Activated naive CD4-positive, alpha-beta T cell treated with anti-CD3 and anti-CD28 coated beads, Interleukin-2, amount 50 U/mL, for 72 hours (primary cell): Measurements from ENCODE around the gene GAB3. TPM values are rescaled to one million over a fixed set of nuclear protein-coding genes. Genes with fewer than 3 reads are reported as not detected.
A peak's percentile ranks its signal among the peaks of the same experiment; 100 is the strongest.

Experiments
- ATAC-seq, 2 donors: fragments of 150-1000 bp; cut with Tn5 transposase; 2 replicates each; pipeline ENCODE4 v1.10.0; 2021; ENCODE audit warnings: mild to moderate bottlenecking in 2 of 2, moderate library complexity in 2 of 2
- DNase-seq, 2 donors: peaks; one replicate each; pipeline ENCODE4 v3.0.0; 2021 to 2022; ENCODE audit warnings: low spot score in 2 of 2
- H3K27ac Mint-ChIP-seq, 2 donors: one replicate each; pipeline ENCODE4 v1.8.0; 2022; ENCODE audit warnings: mild to moderate bottlenecking in 2 of 2, mixed read lengths in 2 of 2
- H3K36me3 Mint-ChIP-seq, 2 donors: one replicate each; pipeline ENCODE4 v1.8.0; 2022; ENCODE audit warnings: mixed read lengths in 2 of 2
- H3K9me3 Mint-ChIP-seq, 2 donors: one replicate each; pipeline ENCODE4 v1.8.0; 2022; ENCODE audit warnings: mixed read lengths in 2 of 2
- total RNA-seq, 2 donors: library from RNA; stranded (reverse); gene quantifications; one replicate each; pipeline ENCODE4 v1.2.3, GENCODE V29; 2022

Gene GAB3, protein sequence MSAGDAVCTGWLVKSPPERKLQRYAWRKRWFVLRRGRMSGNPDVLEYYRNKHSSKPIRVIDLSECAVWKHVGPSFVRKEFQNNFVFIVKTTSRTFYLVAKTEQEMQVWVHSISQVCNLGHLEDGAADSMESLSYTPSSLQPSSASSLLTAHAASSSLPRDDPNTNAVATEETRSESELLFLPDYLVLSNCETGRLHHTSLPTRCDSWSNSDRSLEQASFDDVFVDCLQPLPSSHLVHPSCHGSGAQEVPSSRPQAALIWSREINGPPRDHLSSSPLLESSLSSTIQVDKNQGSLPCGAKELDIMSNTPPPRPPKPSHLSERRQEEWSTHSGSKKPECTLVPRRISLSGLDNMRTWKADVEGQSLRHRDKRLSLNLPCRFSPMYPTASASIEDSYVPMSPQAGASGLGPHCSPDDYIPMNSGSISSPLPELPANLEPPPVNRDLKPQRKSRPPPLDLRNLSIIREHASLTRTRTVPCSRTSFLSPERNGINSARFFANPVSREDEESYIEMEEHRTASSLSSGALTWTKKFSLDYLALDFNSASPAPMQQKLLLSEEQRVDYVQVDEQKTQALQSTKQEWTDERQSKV
- total RNA-seq, result 1 to 10 TPM; 3.3 to 4.0 TPM

DNA sequence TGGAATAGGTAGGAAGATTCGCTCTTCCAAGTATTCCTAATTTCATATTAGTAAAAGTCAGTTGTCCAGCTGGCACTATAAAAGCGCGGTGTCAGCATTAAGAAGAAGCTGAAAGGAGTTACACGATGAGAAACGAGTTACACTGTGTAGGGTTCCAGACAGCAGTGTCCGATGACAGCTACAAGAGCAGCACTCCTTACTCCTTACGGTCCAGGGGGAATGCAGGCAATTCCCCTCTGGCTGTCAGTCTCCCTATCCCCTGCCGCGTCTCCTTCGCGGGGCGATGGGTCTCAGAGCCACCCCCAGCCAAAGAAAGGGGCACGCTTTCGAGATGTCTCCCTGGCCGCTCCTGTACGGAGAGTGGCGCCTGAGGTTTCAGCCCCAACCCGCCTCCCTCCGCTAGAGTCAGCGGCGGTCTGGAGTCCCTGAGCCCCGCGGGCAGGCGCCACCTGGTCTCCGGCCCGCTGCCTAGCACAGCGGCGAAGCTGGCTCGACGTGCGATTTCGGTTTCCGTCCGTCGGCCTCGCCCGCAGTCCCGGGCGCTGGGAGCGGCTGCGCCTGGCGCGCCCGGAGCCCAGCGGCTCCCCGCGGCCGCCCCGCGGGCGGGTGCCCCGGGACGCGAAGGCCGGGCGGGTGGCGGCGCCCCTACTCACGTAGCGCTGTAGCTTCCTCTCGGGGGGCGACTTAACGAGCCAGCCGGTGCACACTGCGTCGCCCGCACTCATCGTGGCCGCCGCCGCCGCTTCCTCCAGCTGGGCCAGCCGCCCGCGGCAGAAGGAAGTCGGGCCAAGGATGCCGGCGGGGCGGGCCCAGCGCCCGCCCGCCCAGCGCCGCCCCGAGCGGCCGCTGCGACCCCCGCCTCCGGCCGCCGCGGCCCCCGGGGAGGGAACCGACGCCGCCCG is at the start of gene GAB3:
Gene GAB3, minus strand, starts transcription at position 777 of the 902 bp plus-strand sequence. Its CDS starts 52 bp downstream, at position 725.
- no peak within 1 kb of the TSS for H3K27ac Mint-ChIP-seq
- H3K9me3 Mint-ChIP-seq, result no peaks in the 10 kb centered on the region
- ATAC-seq (peak; percentile 79 to 83), DNase-seq (peak; percentile 28 to 58)
- H3K36me3 Mint-ChIP-seq, result no peaks in the 10 kb centered on the region

GRCh38 chrX:154799556-154800348 is 48.9 kb upstream of the GAB3 start:
- ATAC-seq, result no peak
- DNase-seq, result no peak
- H3K36me3 Mint-ChIP-seq, result peaks cover 0 to 5% of the 10 kb centered on the region in 2 donors
- H3K27ac Mint-ChIP-seq, result peak overlapping the region; percentile 88 to 95
- no peaks in the 10 kb centered on the region for H3K9me3 Mint-ChIP-seq

- no peak overlapping the region for H3K27ac Mint-ChIP-seq
- DNase-seq (no peak), ATAC-seq (no peak)
- H3K36me3 Mint-ChIP-seq, result peaks cover 0 to 5% of the 10 kb centered on the region in 2 donors
- no peaks in the 10 kb centered on the region for H3K9me3 Mint-ChIP-seq
Measured at GRCh38 chrX:154797006-154797405, 46.1 kb upstream of the GAB3 start.

GRCh38 chrX:154795016-154795415 is 44.1 kb upstream of the GAB3 start:
- DNase-seq (no peak), ATAC-seq (no peak)
- H3K36me3 Mint-ChIP-seq, result peaks cover 0 to 5% of the 10 kb centered on the region in 2 donors
- no peak overlapping the region for H3K27ac Mint-ChIP-seq
- no peaks in the 10 kb centered on the region for H3K9me3 Mint-ChIP-seq

DNA sequence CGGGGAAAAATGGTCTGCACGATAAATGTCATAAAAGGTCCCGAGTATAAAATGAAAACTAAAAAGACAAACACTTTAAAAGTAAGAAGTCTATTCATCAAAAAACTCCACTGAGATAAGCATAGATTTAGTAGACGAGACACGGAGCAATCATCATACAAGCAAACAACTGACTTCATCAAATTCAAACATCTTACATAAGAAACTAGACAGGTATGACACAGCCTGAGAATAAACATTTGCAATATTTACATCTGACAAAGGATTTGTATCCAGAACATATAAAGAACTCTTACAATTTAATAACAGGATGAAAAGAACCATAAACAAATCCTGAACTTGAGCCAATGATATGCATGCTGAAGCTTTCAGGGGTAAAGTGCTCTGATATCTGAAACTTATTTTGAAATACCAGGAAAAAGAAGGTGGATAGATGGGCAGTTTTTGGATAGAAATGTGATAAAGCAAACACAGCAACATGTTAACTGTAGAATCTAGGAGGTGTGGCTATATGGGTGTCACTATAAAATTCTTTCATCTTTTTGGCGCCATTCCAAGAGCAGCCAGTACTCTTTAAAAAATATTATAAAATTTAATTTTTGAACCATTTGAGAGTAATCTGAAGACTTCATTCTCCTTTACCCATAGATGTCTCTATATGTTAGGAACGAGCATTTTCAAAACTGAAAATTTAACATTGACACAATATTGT is 42.4 kb upstream of the GAB3 start:
- ATAC-seq (no peak), DNase-seq (no peak)
- Mint-ChIP-seq H3K27ac (no peak overlapping the region), H3K36me3 (peaks cover 0 to 5% of the 10 kb centered on the region in 2 donors), H3K9me3 (no peaks in the 10 kb centered on the region)

- H3K9me3 Mint-ChIP-seq, result no peaks in the 10 kb centered on the region
- ATAC-seq (peak in 1 of 2 donors; percentile 66), DNase-seq (no peak)
- H3K27ac Mint-ChIP-seq, result no peak overlapping the region
- H3K36me3 Mint-ChIP-seq, result peaks cover 0 to 5% of the 10 kb centered on the region in 2 donors
Measured at GRCh38 chrX:154791939-154792338, 41.1 kb upstream of the GAB3 start.

DNA sequence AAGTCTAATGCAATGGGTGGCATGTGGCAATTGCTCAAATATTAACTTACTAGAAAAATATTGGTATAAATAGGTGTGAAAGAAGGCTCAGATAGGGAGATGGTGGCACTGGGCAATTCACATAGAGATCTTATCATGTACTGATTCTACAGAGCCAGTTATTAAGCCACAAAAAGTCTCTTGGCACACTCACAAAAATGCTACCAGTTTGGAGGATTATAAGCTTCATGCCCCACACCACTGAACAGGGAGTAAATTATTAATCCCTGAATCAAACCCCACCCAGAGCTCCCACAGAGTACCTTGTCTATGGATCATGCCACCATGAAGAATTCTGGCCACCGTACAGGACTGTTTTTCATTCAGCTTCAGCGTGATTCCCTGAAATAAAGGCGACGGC is 40.6 kb upstream of the GAB3 start:
- ATAC-seq, result no peak
- no peak overlapping the region for H3K27ac Mint-ChIP-seq
- H3K9me3 Mint-ChIP-seq, result no peaks in the 10 kb centered on the region
- no peaks in the 10 kb centered on the region for H3K36me3 Mint-ChIP-seq
- DNase-seq, result no peak

DNA sequence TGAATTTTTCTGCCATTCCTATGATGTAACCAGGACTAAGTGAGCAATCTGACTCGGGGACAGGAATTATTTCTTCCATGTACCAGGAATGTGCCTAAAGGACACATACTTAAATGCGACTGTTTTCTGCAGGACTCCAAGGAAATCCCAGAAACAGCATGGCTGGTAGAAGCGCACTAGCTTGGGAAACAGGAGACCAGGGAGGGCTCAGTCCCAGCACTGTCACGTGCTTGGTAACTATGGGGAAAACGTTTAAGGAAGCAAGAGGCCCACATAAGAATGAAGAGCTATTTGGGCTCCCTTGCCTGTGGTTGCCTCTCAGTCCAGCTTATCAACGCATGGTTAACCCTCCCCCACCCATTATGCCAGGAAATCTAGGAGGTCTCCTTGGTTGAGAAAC is 34.8 kb upstream of the GAB3 start:
- H3K9me3 Mint-ChIP-seq, result no peaks in the 10 kb centered on the region
- no peaks in the 10 kb centered on the region for H3K36me3 Mint-ChIP-seq
- ATAC-seq, result no peak

GRCh38 chrX:154784149-154784995 is 33.5 kb upstream of the GAB3 start:
- no peak for ATAC-seq
- H3K27ac Mint-ChIP-seq, result no peak overlapping the region

More for the DNA sequence above, 34.8 kb upstream of the GAB3 start:
- DNase-seq, result no peak
- H3K27ac Mint-ChIP-seq, result no peak overlapping the region

DNA sequence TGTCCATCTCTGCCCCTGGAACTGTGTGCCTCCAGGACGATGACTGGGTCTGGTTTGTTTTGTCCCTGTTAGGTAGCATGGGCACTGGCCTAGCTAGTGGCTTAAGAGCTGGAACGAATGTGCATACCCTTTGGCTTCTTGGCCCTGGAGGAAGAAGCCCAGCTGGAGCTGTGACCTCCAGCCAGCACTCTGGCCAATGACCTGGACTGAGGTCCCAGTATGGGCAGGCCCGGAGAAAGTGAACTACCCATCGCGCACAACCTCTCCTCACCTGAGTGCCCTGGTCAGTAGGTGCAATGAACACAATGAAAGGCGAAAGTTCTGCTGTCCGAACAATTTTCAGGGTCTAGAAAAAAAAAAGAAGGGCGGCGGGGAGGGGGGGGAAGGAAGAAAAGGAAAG is 30.1 kb upstream of the GAB3 start:
- H3K36me3 Mint-ChIP-seq, result peaks cover 0 to 9% of the 10 kb centered on the region in 2 donors
- H3K27ac Mint-ChIP-seq, result peak overlapping the region in 1 of 2 donors; percentile 44
- ATAC-seq, result no peak

More at GRCh38 chrX:154784149-154784995, 33.5 kb upstream of the GAB3 start:
- no peaks in the 10 kb centered on the region for H3K36me3 Mint-ChIP-seq
- no peak for DNase-seq
- H3K9me3 Mint-ChIP-seq, result no peaks in the 10 kb centered on the region

DNA sequence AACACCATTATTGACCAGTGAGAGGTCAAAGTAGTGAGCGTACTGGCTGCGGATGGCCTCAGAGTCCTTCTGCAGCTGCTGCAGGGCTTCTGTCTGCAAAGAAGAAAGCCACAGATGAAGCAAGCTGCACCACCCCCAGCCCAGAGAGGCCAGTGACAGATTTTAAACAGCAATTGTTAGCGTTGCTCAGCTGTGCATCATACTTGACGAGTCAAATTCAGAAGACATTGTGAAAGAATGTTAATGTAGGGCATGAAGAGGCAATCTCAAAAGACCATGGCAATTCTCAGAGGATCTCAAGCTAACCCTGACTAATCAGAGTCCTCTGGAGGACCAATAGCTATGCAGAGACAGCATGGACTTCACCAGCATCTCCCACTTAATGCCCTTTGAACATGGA is 28.4 kb upstream of the GAB3 start:
- Mint-ChIP-seq H3K9me3 (no peaks in the 10 kb centered on the region), H3K36me3 (peaks cover 4 to 14% of the 10 kb centered on the region in 2 donors), H3K27ac (no peak overlapping the region)
- DNase-seq (no peak), ATAC-seq (no peak)

More for the DNA sequence above, 30.1 kb upstream of the GAB3 start:
- H3K9me3 Mint-ChIP-seq, result no peaks in the 10 kb centered on the region
- no peak for DNase-seq

- Mint-ChIP-seq H3K9me3 (no peaks in the 10 kb centered on the region), H3K27ac (peak overlapping the region in 1 of 2 donors; percentile 33), H3K36me3 (peaks cover 8 to 25% of the 10 kb centered on the region in 2 donors)
- DNase-seq (no peak), ATAC-seq (no peak)
Measured at GRCh38 chrX:154776753-154777152, 25.9 kb upstream of the GAB3 start.

- no peaks in the 10 kb centered on the region for H3K9me3 Mint-ChIP-seq
- ATAC-seq (peak; percentile 65 to 67), DNase-seq (no peak)
- peaks cover 8 to 30% of the 10 kb centered on the region in 2 donors for H3K36me3 Mint-ChIP-seq
- H3K27ac Mint-ChIP-seq, result peak overlapping the region in 1 of 2 donors; percentile 33
Measured at GRCh38 chrX:154775419-154776349, 24.8 kb upstream of the GAB3 start.

DNA sequence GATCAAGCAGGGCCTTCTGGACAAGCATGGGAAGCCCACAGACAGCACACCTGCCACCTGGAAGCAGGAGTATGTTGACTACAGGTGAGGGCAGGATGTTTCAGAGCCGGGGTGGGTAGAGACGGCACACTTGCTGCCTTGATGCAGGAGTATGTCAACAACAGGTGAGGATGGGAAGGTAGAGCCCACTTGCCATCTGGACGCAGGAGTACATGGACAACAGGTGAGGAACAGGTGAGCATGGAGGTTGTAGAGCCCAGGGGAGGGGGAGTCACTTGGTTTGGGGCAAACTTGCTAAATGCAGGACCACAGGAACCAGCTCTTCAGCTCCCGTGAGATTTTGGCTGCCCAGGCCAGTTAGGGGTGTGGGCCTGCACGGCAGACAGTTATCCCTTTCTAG is 23.7 kb upstream of the GAB3 start:
- H3K27ac Mint-ChIP-seq, result peak overlapping the region; percentile 80
- DNase-seq (no peak), ATAC-seq (no peak)
- no peaks in the 10 kb centered on the region for H3K9me3 Mint-ChIP-seq
- peaks cover 8 to 30% of the 10 kb centered on the region in 2 donors for H3K36me3 Mint-ChIP-seq
